Smooth muscle cell of the brain vasculature (primary cell): Measurements from ENCODE around the gene FHOD3.
"Not testable (repeated sequence)": the region's sequence is repeated elsewhere in the genome, so short reads cannot be mapped to it uniquely, and the experiment has no call there.

Source experiments
- DNase-seq: peaks from one replicate; pipeline ENCODE4 v3.0.0-alpha.2; 2012; ENCODE audit warnings: low read depth, low spot score

Gene FHOD3

GRCh38 chr18:36449451-36449850 lies 151.9 kb downstream of the FHOD3 start:
- no peak for DNase-seq

GRCh38 chr18:36450264-36450663 lies 152.8 kb downstream of the FHOD3 start:
- no peak for DNase-seq

GRCh38 chr18:36451454-36452251 lies 154.1 kb downstream of the FHOD3 start:
- no peak for DNase-seq

GRCh38 chr18:36454245-36454644 lies 156.7 kb downstream of the FHOD3 start:
- DNase-seq, result no peak

- no peak for DNase-seq
These were observed 157.4 kb downstream of the FHOD3 start for GRCh38 chr18:36454848-36455458.

GRCh38 chr18:36455931-36456330 lies 158.4 kb downstream of the FHOD3 start:
- DNase-seq, result no peak

- DNase-seq, result no peak
These were observed 159.1 kb downstream of the FHOD3 start for GRCh38 chr18:36456622-36457021.

- no peak for DNase-seq
These were observed 160.2 kb downstream of the FHOD3 start for GRCh38 chr18:36457683-36458082.

- no peak for DNase-seq
These were observed 160.8 kb downstream of the FHOD3 start for GRCh38 chr18:36458306-36458705.

GRCh38 chr18:36459203-36459602 lies 161.7 kb downstream of the FHOD3 start:
- DNase-seq, result no peak

GRCh38 chr18:36459786-36460185 lies 162.3 kb downstream of the FHOD3 start:
- DNase-seq, result no peak

GRCh38 chr18:36460324-36460850 lies 162.9 kb downstream of the FHOD3 start:
- DNase-seq, result no peak

- DNase-seq, result no peak
These were observed 163.3 kb downstream of the FHOD3 start for GRCh38 chr18:36460854-36461253.

- DNase-seq, result no peak
These were observed 164.1 kb downstream of the FHOD3 start for GRCh38 chr18:36461551-36461987.

- not testable (repeated sequence) for DNase-seq
These were observed 166.0 kb downstream of the FHOD3 start for GRCh38 chr18:36463516-36463915.

- DNase-seq, result no peak
These were observed 166.7 kb downstream of the FHOD3 start for GRCh38 chr18:36464126-36464651.

GRCh38 chr18:36465276-36465675 lies 167.8 kb downstream of the FHOD3 start:
- DNase-seq, result no peak

GRCh38 chr18:36465970-36466369 lies 168.5 kb downstream of the FHOD3 start:
- DNase-seq, result no peak

- DNase-seq, result no peak
These were observed 170.1 kb downstream of the FHOD3 start for GRCh38 chr18:36467614-36468013.

- no peak for DNase-seq
These were observed 170.6 kb downstream of the FHOD3 start for GRCh38 chr18:36468161-36468560.

GRCh38 chr18:36469461-36469860 lies 171.9 kb downstream of the FHOD3 start:
- DNase-seq, result no peak

- no peak for DNase-seq
These were observed 173.4 kb downstream of the FHOD3 start for GRCh38 chr18:36470896-36471295.

GRCh38 chr18:36471393-36471792 lies 173.9 kb downstream of the FHOD3 start:
- DNase-seq, result no peak
